Measurements from ENCODE around the gene HGF. TPM values are rescaled to one million over a fixed set of nuclear protein-coding genes. Genes with fewer than 3 reads are reported as not detected.

The HGF gene
- total and polyA plus RNA-seq, 2 of the 13 experiments (the other 11 are each of a cell fraction or from before 2014, with no cell fraction given): not detected

- Histone ChIP-seq H3K27ac (ENCODE audit: extremely low read length, insufficient read depth, low read length) (no peak overlapping the region), H2AFZ (ENCODE audit: low read length) (no peak overlapping the region), H3K4me3 (replicated peaks in 1 of 3; ENCODE audit: insufficient read depth in 1 of 3, low read depth in 2 of 3, low read length in 3 of 3) (no peak overlapping the region), H3K27me3 (ENCODE audit: control insufficient read depth in 1 of 2, insufficient read depth in 2 of 2, low read length in 2 of 2) (no peaks in the 10 kb centered on the region), H3K4me2 (ENCODE audit: low read depth, low read length) (no peak overlapping the region), H3K36me3 (replicated peaks in 1 of 2; ENCODE audit: control insufficient read depth in 1 of 2, insufficient read depth in 2 of 2, low read length in 2 of 2) (no peaks in the 10 kb centered on the region), H4K20me1 (ENCODE audit: insufficient read depth, low read length) (no peaks in the 10 kb centered on the region), H3K9me3 (ENCODE audit: low read length) (no peaks in the 10 kb centered on the region), H3K79me2 (ENCODE audit: insufficient read depth, low read length) (no peaks in the 10 kb centered on the region), H3K9ac (ENCODE audit: insufficient read depth, low read depth, low read length) (no peak overlapping the region), H3K4me1 (ENCODE audit: insufficient read depth, low read length) (no peaks in the 10 kb centered on the region)
- ATAC-seq: no peak
- BruUV-seq (replicated peaks): no TSS peak
- DNase-seq (ENCODE audit: low spot score): no peak
- intact Hi-C loops (cut with micrococcal nuclease; ENCODE audit: unreplicated experiment): no loop called here
- in situ Hi-C loops (cut with HindIII; ENCODE audit: extremely low pct_ligation_motif_present, low pct_unique_long_range_greater_than_20kb): no loop called here
- ChIA-PET CTCF (ENCODE audit: low intra/inter-chr PET ratio, low total read pairs) (no interaction called here), POLR2A (no interaction called here)
- FAIRE-seq: no peak
- WGBS (ENCODE audit: low lambda C conversion rate): 4% methylated on average over 2 of the region's 2 CpGs
- TF ChIP-seq RARA (CRISPR knock-in tag; IDR thresholded peaks at IDR 0.05): no peak
- no peak for TF ChIP-seq GMEB2 (CRISPR knock-in tag; IDR thresholded peaks at IDR 0.05; ENCODE audit: low read depth)
- no peak for TF ChIP-seq ZNF317 (CRISPR knock-in tag; IDR thresholded peaks at IDR 0.05)
- TF ChIP-seq ZSCAN25 (CRISPR knock-in tag; IDR thresholded peaks at IDR 0.05): no peak
- TF ChIP-seq ZFP36 (IDR thresholded peaks at IDR 0.05; ENCODE audit: borderline replicate concordance, low read depth, low read length, partially characterized antibody): no peak
- TF ChIP-seq NFIB (CRISPR knock-in tag; IDR thresholded peaks at IDR 0.05; ENCODE audit: borderline replicate concordance): no peak
- TF ChIP-seq CSRNP1 (CRISPR knock-in tag; IDR thresholded peaks at IDR 0.05): no peak
- no peak for TF ChIP-seq REXO4 (CRISPR knock-in tag; IDR thresholded peaks at IDR 0.05; ENCODE audit: borderline replicate concordance)
- no peak for TF ChIP-seq ARID5B (CRISPR knock-in tag; IDR thresholded peaks at IDR 0.05)
- TF ChIP-seq ZNF30 (CRISPR knock-in tag; IDR thresholded peaks at IDR 0.05): no peak
- no peak for TF ChIP-seq ZBTB21 (CRISPR knock-in tag; IDR thresholded peaks at IDR 0.05)
- TF ChIP-seq, protein P1, sequence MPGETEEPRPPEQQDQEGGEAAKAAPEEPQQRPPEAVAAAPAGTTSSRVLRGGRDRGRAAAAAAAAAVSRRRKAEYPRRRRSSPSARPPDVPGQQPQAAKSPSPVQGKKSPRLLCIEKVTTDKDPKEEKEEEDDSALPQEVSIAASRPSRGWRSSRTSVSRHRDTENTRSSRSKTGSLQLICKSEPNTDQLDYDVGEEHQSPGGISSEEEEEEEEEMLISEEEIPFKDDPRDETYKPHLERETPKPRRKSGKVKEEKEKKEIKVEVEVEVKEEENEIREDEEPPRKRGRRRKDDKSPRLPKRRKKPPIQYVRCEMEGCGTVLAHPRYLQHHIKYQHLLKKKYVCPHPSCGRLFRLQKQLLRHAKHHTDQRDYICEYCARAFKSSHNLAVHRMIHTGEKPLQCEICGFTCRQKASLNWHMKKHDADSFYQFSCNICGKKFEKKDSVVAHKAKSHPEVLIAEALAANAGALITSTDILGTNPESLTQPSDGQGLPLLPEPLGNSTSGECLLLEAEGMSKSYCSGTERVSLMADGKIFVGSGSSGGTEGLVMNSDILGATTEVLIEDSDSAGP (CRISPR knock-in tag; IDR thresholded peaks at IDR 0.05; ENCODE audit: borderline replicate concordance): no peak
Measured at GRCh38 chr7:81754918-81755696, 14.7 kb downstream of the HGF start.

Data from HepG2 (cell line).